HL-60 (cell line): ENCODE results near the gene CTRL.

Source experiments
- GABPA ChIP-seq: IDR thresholded peaks from 2 replicates; pipeline ENCODE4 v1.6.1; 2012; ENCODE audit warnings: low read depth
- TF ChIP-seq, protein P1 (sequence below): IDR thresholded peaks from one replicate; pipeline ENCODE4 v1.5.1; 2011; ENCODE audit warnings: low read length, control low read depth, inconsistent platforms; ENCODE audit not compliant: insufficient read depth
- TF ChIP-seq, protein P2 (sequence below): IDR thresholded peaks from 2 replicates; pipeline ENCODE4 v1.6.1; 2012; ENCODE audit warnings: low read depth; ENCODE audit not compliant: insufficient replicate concordance

DNA sequence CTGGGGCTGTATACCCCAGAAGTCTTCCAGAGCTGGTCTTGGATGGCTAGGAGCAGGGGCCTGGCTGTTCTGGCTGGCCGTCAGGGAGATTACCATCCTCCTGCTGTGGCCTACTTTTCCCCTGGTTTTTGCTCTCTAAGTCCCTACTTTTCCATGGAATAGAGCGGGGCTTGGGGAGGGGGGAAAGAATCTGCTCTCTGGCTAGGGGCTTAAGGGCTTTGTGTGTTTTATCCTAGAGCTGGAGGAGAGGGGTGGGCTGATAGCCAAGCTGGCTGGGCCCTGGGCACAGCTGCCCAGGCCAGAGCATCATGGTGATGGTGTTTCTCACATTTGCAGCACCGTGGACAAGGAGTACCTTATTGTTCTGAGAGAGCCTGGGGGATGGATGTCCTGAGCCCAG, 43.3 kb downstream of the CTRL start:
- TF ChIP-seq, protein P1, sequence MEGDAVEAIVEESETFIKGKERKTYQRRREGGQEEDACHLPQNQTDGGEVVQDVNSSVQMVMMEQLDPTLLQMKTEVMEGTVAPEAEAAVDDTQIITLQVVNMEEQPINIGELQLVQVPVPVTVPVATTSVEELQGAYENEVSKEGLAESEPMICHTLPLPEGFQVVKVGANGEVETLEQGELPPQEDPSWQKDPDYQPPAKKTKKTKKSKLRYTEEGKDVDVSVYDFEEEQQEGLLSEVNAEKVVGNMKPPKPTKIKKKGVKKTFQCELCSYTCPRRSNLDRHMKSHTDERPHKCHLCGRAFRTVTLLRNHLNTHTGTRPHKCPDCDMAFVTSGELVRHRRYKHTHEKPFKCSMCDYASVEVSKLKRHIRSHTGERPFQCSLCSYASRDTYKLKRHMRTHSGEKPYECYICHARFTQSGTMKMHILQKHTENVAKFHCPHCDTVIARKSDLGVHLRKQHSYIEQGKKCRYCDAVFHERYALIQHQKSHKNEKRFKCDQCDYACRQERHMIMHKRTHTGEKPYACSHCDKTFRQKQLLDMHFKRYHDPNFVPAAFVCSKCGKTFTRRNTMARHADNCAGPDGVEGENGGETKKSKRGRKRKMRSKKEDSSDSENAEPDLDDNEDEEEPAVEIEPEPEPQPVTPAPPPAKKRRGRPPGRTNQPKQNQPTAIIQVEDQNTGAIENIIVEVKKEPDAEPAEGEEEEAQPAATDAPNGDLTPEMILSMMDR, result no peak
- no peak for TF ChIP-seq GABPA
- TF ChIP-seq, protein P2, sequence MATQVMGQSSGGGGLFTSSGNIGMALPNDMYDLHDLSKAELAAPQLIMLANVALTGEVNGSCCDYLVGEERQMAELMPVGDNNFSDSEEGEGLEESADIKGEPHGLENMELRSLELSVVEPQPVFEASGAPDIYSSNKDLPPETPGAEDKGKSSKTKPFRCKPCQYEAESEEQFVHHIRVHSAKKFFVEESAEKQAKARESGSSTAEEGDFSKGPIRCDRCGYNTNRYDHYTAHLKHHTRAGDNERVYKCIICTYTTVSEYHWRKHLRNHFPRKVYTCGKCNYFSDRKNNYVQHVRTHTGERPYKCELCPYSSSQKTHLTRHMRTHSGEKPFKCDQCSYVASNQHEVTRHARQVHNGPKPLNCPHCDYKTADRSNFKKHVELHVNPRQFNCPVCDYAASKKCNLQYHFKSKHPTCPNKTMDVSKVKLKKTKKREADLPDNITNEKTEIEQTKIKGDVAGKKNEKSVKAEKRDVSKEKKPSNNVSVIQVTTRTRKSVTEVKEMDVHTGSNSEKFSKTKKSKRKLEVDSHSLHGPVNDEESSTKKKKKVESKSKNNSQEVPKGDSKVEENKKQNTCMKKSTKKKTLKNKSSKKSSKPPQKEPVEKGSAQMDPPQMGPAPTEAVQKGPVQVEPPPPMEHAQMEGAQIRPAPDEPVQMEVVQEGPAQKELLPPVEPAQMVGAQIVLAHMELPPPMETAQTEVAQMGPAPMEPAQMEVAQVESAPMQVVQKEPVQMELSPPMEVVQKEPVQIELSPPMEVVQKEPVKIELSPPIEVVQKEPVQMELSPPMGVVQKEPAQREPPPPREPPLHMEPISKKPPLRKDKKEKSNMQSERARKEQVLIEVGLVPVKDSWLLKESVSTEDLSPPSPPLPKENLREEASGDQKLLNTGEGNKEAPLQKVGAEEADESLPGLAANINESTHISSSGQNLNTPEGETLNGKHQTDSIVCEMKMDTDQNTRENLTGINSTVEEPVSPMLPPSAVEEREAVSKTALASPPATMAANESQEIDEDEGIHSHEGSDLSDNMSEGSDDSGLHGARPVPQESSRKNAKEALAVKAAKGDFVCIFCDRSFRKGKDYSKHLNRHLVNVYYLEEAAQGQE, result no peak
